HCT116 (cell line): Measurements from ENCODE around the gene UACA.

Experiments used
- ATF3 ChIP-seq: IDR thresholded peaks from 2 replicates; pipeline ENCODE4 v1.6.1; 2012
- CTCF ChIP-seq, 3 experiments: fragments of 200-600 bp in 1 of 3; sonication (generic) in 1 of 3; IDR thresholded peaks in 2 of 3; conservative IDR thresholded peaks in 1 of 3; 2 replicates each; pipeline ENCODE4 v1.5.1; 2012 to 2017; ENCODE audit warnings: low read depth in 2 of 3, low read length in 2 of 3, antibody characterized with exemption in 1 of 3, borderline replicate concordance in 1 of 3, control low read depth in 1 of 3, mild to moderate bottlenecking in 1 of 3, mixed read lengths in 1 of 3, mixed run types in 1 of 3, moderate library complexity in 1 of 3; ENCODE audit not compliant: insufficient read depth in 1 of 3
- MAX ChIP-seq: IDR thresholded peaks from 2 replicates; pipeline ENCODE4 v1.6.1; 2012
- POLR2A ChIP-seq: IDR thresholded peaks from 2 replicates; pipeline ENCODE4 v1.7.0; 2011; ENCODE audit warnings: borderline replicate concordance; ENCODE audit not compliant: insufficient read depth, insufficient read length; ENCODE audit errors: extremely low read depth
- POLR2AphosphoS5 ChIP-seq: IDR thresholded peaks from 2 replicates; pipeline ENCODE4 v1.6.1; 2011; ENCODE audit warnings: mild to moderate bottlenecking, low read depth, low read length, moderate library complexity
- RAD21 ChIP-seq: IDR thresholded peaks from 2 replicates; pipeline ENCODE4 v1.6.1; 2012; ENCODE audit warnings: low read depth, mild to moderate bottlenecking
- TCF7L2 ChIP-seq: IDR thresholded peaks from 2 replicates; pipeline ENCODE4 v1.7.0; 2011; ENCODE audit warnings: borderline replicate concordance, inconsistent platforms; ENCODE audit not compliant: insufficient read depth, insufficient read length; ENCODE audit errors: extremely low read depth
- YY1 ChIP-seq: IDR thresholded peaks from 2 replicates; pipeline ENCODE4 v1.6.1; 2011; ENCODE audit warnings: low read length, low read depth, moderate library complexity, mild to moderate bottlenecking; ENCODE audit not compliant: insufficient replicate concordance; ENCODE audit errors: extremely low read depth

DNA sequence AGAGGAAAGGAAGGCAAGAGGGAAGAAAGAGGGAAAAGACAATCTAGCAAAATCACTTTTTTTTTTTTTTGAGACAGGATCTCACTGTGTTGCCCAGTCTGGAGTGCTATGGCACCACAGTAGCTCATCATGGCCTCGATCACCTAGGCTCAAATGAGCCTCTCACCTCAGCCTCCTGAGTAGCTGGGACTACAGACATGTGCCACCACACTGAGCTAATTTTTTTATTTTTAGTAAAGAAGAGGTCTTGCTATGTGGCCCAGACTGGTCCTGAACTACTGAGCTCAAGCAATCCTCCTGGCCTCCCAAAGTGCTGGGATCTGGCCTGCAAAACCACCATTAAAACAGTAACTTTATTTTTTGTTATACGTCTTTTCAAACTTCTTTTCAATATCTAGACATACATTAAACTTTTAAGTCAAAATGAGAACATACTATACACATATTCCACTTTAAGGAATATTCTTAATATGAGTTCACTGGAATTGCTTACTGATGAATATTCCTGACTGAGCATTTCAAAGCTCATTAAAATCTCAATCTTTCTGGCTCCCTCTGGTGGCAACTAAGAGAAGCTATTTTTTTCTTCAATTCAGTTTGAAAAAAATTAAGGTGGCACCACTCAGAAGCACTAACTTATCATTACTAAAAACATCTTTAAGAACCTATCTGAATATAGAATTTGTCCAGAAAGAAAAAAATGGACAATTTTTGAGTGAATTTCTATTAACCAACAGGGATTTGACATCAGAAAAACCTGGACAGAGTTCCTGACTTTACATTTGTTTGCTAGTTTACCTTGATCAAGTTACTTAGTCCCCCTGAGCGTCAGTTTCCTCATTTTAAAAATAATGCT is 40.9 kb downstream of the UACA start:
- TF ChIP-seq ATF3 (no peak), CTCF (IDR thresholded peaks at IDR 0.05 in 2 of 3, conservative IDR thresholded peaks at IDR 0.05 in 1 of 3; ENCODE audit: borderline replicate concordance in 1 of 3, insufficient read depth in 1 of 3, low read depth in 2 of 3, low read length in 2 of 3) (peak; percentile 62 to 79 (median 66); a peak in 5 of 6 replicates), POLR2A (no peak), MAX (no peak), TCF7L2 (no peak), YY1 (no peak), RAD21 (peak; percentile 57), POLR2AphosphoS5 (no peak)
